Thyroid gland (tissue), 4 donors: ENCODE data around the gene NEUROG3. TPM values are rescaled to one million over a fixed set of nuclear protein-coding genes. Genes with fewer than 3 reads are reported as not detected.

Source experiments
- DNase-seq, 2 donors: peaks; one replicate each; pipeline ENCODE4 v3.0.0-alpha.2; 2019
- H3K27ac ChIP-seq, 3 donors: fragments of 200-600 bp; sonication (generic); 1 replicate in 2 of 3; 2 replicates in 1 of 3; pipeline ENCODE4 v1.5.1; 2016 to 2019; ENCODE audit warnings: mild to moderate bottlenecking in 1 of 3, moderate library complexity in 1 of 3
- H3K27me3 ChIP-seq: fragments of 200-600 bp; sonication (generic); one replicate; pipeline ENCODE4 v1.5.1; 2019
- H3K36me3 ChIP-seq, 2 donors: fragments of 200-600 bp; sonication (generic); one replicate each; pipeline ENCODE4 v1.5.1; 2016 to 2019
- H3K4me1 ChIP-seq, 2 donors: fragments of 200-600 bp; sonication (generic); one replicate each; pipeline ENCODE4 v1.5.1; 2017 to 2019
- H3K4me3 ChIP-seq, 3 donors: fragments of 200-600 bp; sonication (generic); replicated peaks in 1 of 3; 1 replicate in 2 of 3; 2 replicates in 1 of 3; pipeline ENCODE4 v1.5.1; 2016; ENCODE audit warnings: mild to moderate bottlenecking in 1 of 3
- H3K9me3 ChIP-seq: fragments of 200-600 bp; sonication (generic); one replicate; pipeline ENCODE4 v1.5.1; 2017
- POLR2A ChIP-seq, 2 donors: fragments of 450-650 bp; IDR thresholded peaks; one replicate each; pipeline ENCODE4 v1.6.1; 2017; ENCODE audit warnings: antibody characterized with exemption in 2 of 2, mild to moderate bottlenecking in 2 of 2, moderate library complexity in 1 of 2
- WGBS, 2 donors: methylation state at CpG; one replicate each; pipeline ENCODE4 v1.1.5; 2017; 5-methylcytosine and 5-hydroxymethylcytosine counted together
- intact Hi-C: fragments of 100-400 bp; cut with DNase I; formaldehyde crosslinking; loops from one replicate; pipeline ENCODE4 v1.15.1; 2023
- total RNA-seq, 4 donors: library from RNA; depleted of rRNA; stranded (reverse); fragments of >200 nt; gene quantifications; one replicate each; pipeline ENCODE4 v1.2.3, GENCODE V29; 2016
- TF ChIP-seq, protein P1 (sequence below), 6 experiments: fragments of 200-600 bp in 3 of 6; fragments of 450-650 bp in 3 of 6; sonication (generic) in 3 of 6; IDR thresholded peaks; one replicate each; pipeline ENCODE4 v1.5.1; 2016 to 2019; ENCODE audit warnings: antibody characterized with exemption in 6 of 6, mild to moderate bottlenecking in 2 of 6, inconsistent platforms in 1 of 6, moderate library complexity in 1 of 6

Gene NEUROG3
- total RNA-seq, 4 donors from 2014 or later = 1.9 TPM; not detected in 3

DNA sequence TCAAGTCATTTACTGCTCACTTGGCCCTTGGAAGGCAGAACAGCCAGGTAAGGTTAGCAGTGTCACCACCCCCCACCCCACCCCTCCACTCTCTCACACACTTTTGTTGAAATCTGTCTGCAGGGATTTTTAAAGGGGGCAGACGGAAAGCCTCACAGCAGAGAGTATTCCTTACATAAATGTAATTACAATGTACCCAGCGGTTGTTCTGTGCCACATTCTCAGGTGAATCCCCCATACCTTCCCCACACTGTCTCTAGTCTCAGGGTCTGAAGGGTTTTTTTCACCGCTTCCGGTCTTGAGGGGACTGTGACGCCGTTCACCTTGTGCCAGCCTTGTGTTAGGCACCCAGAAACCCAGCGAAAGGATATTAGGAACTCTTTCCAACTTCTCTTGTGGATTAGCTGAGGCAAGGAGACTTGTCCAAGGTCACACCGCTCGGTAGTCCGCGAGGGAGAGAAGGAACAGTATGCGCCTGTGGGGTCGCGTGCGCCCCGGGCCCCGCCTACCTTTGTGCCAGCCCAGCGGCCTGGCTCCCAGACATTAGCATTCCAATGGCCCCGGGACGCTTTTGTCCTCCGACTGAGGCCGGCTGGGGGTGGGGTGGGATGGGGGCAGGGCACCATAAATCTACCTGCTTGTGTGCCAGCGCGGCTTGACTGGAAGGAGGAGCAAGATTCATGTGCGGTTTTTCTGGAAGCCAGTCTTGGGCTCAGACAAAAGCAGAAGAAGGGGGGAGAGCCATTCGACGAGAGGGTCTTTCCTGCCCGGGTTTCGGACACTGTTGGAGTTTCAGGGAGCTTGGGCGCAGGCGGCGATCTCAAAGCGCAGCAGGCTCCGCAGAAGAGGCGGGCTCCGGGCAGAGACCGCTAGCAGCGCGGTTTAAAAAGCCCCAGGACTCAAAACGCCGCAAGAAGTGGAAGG, 4.5 kb downstream of the NEUROG3 start:
- no peak overlapping the region for H3K4me3 ChIP-seq
- H3K36me3 ChIP-seq = no peaks in the 10 kb centered on the region
- TF ChIP-seq, protein P1, sequence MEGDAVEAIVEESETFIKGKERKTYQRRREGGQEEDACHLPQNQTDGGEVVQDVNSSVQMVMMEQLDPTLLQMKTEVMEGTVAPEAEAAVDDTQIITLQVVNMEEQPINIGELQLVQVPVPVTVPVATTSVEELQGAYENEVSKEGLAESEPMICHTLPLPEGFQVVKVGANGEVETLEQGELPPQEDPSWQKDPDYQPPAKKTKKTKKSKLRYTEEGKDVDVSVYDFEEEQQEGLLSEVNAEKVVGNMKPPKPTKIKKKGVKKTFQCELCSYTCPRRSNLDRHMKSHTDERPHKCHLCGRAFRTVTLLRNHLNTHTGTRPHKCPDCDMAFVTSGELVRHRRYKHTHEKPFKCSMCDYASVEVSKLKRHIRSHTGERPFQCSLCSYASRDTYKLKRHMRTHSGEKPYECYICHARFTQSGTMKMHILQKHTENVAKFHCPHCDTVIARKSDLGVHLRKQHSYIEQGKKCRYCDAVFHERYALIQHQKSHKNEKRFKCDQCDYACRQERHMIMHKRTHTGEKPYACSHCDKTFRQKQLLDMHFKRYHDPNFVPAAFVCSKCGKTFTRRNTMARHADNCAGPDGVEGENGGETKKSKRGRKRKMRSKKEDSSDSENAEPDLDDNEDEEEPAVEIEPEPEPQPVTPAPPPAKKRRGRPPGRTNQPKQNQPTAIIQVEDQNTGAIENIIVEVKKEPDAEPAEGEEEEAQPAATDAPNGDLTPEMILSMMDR (IDR thresholded peaks at IDR 0.05) = no peak
- no peak for TF ChIP-seq POLR2A (IDR thresholded peaks at IDR 0.05)
- intact Hi-C loops = no loop called here
- H3K27ac ChIP-seq = no peak overlapping the region
- 5 to 6% methylated on average over 34 to 39 of the region's 41 CpGs for WGBS, 2 donors
- no peak for DNase-seq
- peaks cover 22% of the 10 kb centered on the region for H3K27me3 ChIP-seq
- H3K4me1 ChIP-seq = peaks cover 0 to 15% of the 10 kb centered on the region in 2 donors
- H3K9me3 ChIP-seq = no peaks in the 10 kb centered on the region

DNA sequence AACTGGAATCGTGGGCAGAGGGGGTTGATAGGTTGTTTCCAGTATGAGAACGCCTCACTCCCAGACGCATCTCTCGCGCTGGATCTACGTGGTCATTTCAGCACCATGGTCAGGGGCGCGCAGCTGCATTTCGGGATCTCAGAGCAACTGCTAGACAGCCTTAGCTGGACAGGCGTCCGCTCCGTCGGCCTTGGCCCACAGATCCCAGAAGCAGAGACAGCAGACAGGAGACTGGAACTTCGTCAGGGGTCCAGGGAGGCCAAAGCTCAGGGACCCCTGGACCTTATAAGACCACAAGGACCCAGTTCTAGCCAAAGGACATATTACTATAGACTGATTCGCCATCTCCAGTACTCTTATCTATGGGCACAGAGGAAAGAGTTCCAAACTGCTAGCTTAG, 5.3 kb downstream of the NEUROG3 start:
- peak; percentile 38 to 58 for DNase-seq
- Histone ChIP-seq H3K36me3 (no peaks in the 10 kb centered on the region), H3K4me1 (peaks cover 0 to 9% of the 10 kb centered on the region in 2 donors), H3K9me3 (no peaks in the 10 kb centered on the region), H3K27ac (no peak overlapping the region), H3K27me3 (peaks cover 22% of the 10 kb centered on the region), H3K4me3 (no peak overlapping the region)
- intact Hi-C loops = no loop called here
- no peak for TF ChIP-seq POLR2A (IDR thresholded peaks at IDR 0.05)
- TF ChIP-seq, protein P1 (IDR thresholded peaks at IDR 0.05) = no peak
- 4 to 14% methylated on average over 7 to 14 of the region's 15 CpGs for WGBS, 2 donors

DNA sequence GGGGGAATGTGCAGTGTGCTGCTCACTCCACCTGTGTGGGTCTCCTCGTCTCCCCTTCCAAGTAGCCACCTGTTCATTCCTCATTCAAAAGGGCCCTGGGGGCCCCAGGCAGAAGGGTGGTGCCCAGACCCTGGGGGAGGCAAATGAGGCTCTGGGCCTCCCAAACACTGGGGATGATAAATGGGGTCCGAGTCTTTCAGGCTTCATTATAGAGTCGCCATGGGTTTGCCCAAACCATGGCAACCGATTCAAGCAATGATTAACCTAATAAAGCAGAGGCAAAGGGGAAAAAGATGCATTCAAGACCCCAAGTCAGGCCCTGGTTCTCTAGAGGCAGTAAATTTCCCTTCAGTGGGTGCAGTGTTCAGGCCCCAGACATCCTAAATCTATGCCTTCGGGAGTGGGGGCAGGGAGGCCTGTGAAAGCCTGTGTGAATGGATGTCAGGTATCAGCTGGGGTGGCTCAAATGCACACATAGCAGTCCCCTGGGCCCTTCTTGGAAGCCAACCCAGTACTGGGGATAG, 10.4 kb downstream of the NEUROG3 start:
- 62 to 74% methylated on average over 5 of the region's 5 CpGs for WGBS, 2 donors
- H3K27me3 ChIP-seq = no peaks in the 10 kb centered on the region
- no peaks in the 10 kb centered on the region for H3K36me3 ChIP-seq
- H3K4me3 ChIP-seq = no peak overlapping the region
- no peaks in the 10 kb centered on the region for H3K9me3 ChIP-seq
- no peak overlapping the region for H3K27ac ChIP-seq
- no peak for DNase-seq
- H3K4me1 ChIP-seq = no peaks in the 10 kb centered on the region
- TF ChIP-seq POLR2A (IDR thresholded peaks at IDR 0.05) = no peak
- TF ChIP-seq, protein P1 (IDR thresholded peaks at IDR 0.05) = no peak
- intact Hi-C loops = no loop called here

DNA sequence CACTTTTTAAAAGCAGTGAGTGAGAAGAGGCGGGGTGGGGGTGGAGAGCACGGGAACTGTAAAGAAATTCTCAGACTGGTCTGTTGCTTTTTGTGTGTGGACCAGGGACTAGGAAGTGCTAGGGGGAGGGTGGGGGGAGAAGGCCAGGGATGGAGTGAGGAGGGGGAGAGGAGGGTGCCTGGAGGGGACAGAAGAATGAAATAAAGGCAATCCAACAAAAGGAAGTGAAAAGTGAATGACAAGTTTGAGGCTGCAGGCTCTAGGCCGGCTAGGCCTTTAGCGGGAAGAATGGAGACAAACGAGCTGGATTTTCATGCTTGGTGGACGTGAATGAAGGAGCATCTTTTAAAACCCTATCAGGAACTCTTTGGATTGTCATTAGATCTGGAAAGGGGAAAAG, 13.7 kb downstream of the NEUROG3 start:
- H3K27ac ChIP-seq = no peak overlapping the region
- H3K27me3 ChIP-seq = no peaks in the 10 kb centered on the region
- no peaks in the 10 kb centered on the region for H3K36me3 ChIP-seq
- intact Hi-C loops = no loop called here
- no peaks in the 10 kb centered on the region for H3K4me1 ChIP-seq
- 47 to 52% methylated on average over 5 to 6 of the region's 6 CpGs for WGBS, 2 donors
- H3K4me3 ChIP-seq = no peak overlapping the region
- no peaks in the 10 kb centered on the region for H3K9me3 ChIP-seq
- no peak for TF ChIP-seq POLR2A (IDR thresholded peaks at IDR 0.05)
- TF ChIP-seq, protein P1 (IDR thresholded peaks at IDR 0.05) = no peak
- DNase-seq = no peak

DNA sequence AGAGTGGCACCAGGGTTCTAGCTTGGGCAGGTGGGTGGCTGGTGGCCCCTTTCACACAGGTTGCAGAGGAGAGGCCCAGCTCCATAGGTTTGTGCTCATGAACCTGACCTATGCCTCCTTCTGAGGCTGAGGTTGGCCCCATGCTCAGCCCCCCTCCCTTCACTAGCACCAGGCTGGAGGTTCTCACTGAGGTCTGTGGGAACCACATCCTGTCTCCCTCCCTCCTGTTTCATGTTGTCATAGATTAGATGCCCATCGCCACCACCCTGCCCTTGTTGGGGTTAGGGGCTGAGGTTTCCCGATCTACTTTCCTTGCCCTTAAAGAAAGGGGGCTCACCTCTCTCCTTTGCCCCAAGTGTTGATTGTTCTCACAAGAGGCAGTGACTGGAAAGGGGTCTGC, 14.7 kb downstream of the NEUROG3 start:
- Histone ChIP-seq H3K4me3 (no peak overlapping the region), H3K27me3 (no peaks in the 10 kb centered on the region), H3K27ac (no peak overlapping the region), H3K36me3 (no peaks in the 10 kb centered on the region), H3K9me3 (no peaks in the 10 kb centered on the region), H3K4me1 (no peaks in the 10 kb centered on the region)
- TF ChIP-seq, protein P1 (IDR thresholded peaks at IDR 0.05) = no peak
- TF ChIP-seq POLR2A (IDR thresholded peaks at IDR 0.05) = no peak
- 78 to 89% methylated on average over 2 of the region's 2 CpGs for WGBS, 2 donors
- no peak for DNase-seq
- intact Hi-C loops = no loop called here
